ENCODE measurements around the gene TGFBR3L.
"Not testable (repeated sequence)": the region's sequence is repeated elsewhere in the genome, so short reads cannot be mapped to it uniquely, and the experiment has no call there.

The TGFBR3L gene

DNA sequence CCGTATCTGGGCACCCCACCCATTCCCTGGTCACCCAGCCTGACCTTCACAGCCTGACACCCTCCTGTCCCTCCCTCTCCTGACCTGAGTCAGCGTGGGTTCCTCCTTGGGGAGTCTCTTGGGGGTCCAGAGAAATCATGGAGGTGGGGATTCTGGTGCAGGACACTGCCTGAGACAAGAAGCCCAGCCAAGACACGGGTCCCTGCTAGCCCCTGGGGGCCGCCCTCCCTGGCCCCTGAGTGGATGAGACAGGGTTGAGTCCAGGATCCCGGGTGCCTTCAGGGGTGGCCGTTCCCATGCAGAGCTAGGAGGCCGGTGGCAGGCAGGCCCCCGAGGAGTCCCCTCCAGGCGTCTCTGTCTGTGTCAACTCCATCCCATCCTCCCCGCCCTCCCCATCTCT is 9.4 kb upstream of the TGFBR3L start:
- no peak for DNase-seq

DNA sequence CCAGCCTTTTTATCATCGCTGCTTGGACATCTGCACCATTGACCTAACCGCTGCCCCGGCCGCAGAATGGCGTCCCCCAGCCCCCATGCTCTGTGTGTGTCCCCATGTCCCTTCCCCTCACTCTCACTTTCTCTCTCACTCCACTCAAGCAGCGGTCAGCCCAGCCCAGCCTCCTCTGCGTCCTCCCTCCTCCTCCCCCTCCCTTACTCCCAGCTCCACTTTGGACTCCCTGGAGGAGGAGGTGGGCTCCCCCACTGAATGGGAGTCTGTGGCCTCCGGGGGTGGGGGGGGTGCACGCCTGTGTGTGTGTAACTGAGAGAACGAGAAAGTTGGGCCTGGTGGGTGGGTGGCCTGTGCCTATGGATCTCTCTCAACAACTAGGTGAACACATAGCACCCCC is 8.8 kb upstream of the TGFBR3L start:
- no peak for DNase-seq

DNA sequence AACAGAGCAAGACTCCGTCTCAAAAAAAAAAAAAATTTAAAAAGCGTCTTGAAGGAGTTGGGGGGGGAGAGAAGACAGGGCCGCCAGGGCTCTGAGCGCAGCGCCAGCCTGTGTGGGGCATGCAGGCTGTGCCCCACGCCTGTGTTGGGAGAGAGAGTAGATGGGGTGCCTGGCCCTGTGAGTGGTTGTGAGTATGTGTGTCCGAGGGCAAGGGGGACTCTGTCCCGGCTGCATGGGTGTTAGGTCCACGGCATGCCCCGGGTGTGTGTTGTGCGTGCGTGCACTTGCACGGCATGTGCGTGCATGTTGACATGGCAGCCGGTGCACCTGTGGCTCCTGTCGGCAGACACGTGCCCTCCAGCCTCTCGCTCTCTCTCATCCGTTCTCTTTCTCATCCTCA is 7.5 kb upstream of the TGFBR3L start:
- no peak for DNase-seq

DNA sequence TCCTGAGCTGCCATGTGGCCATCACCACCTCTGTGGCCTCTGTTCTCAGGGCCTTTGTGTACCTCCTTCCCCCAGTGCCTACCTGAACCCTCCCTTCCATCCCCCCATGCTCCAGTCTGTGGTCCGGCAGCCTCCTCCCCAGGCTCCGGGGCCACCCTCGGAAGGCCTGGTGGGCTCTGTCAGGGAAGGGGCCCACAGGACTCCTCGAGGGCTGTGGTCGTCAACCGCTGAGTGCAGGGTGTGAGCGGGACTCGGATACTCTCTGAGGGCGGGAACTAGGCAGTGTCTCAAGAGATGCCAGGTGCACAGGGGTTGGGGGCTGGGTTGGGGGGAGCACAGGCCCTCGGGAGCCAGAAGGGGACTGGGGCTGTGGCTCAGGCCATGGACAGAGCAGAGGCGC is 7.1 kb upstream of the TGFBR3L start:
- DNase-seq: no peak

DNA sequence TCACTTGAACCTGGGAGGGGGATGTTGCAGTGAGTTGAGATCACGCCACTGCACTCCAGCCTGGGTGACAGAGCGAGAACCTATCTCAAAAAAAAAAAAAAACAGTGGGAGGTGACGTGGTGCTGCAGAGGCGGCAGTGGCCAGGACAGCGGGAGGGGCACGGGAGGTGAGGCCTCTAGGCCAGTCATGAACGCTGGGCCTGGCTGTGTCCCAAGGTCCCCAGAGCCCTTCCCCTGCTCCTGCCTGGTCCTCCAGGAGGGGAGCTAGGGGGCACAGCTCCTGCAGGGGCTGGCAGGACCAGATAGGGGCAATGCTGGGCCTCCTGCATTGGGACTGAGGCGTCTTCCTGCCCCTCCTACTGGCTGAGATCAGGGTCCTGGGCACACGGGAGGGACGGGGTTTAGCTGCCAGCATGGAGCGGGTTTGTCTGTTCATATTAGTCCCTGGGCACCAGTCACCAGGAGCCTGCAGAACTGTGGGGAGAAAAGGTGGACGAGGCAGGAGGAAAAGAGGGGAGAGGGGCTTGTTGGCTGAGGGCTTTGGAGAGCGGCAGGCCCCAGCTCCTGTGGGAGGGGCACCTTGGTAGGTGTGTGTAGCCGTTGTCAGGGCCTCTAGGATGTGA is 6.4 kb upstream of the TGFBR3L start:
- no peak for DNase-seq

DNA sequence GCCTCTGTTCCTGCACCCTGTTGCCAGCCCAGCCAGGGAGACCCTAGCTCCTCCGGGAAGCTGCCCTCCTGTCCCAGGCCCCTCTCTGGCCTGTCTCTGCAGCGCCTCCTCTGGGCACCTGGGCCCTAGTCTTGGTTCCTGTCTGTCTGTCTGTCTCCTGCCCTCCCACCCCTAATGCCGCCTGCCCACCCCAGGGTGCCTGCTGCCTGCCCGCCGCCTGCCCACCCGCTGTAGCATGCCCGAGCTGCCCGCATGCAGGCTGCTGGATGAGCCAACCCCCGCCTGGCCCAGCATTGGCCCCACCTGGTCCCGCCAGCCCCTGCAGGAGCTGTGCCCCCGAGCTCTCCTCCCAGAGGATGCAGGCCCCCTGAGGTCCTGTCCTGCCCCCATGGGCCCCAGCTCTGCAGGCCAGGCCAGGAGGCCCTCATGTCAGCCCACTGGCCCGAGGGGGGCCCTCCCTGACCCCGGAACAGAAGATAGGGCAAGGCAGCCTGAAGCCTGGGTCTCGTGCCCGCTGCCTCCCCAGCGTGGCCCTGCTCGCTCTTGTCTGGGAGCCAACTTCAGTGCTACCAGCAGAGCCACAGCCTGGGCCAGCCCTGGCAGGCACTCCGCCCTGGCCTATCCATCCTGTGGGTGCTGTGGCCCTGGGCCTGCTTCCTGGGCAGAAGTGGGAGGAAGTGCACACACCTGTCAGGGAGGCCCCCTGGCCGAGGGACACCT is 5.7 kb upstream of the TGFBR3L start:
- DNase-seq: no peak

DNA sequence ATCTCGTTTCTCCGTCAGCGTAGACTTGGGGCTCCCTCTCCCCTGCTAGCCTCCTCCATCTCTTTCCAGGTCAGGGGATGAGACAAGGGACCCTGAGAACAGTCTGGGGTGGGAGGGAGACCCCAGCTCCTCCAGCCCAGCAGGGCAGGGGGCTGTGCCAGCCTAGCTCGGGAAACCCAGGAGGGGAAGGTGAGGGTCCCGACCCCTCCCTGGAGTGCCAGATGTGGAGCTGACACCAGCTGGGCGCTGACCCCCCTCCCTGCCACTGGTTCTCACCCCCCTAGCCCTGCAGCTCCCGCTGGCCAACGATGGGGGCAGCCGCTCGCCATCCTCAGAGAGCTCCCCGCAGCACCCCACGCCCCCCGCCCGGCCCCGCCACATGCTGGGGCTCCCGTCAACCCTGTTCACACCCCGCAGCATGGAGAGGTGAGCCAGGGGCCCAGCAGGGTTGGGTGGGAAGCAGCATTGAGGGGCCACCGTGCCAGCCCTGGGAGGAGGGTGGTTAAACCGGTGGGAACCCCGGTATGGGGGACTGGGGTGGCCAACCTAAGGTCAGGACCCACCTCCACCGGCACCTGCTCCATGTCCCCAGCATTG is 5.1 kb upstream of the TGFBR3L start:
- DNase-seq: no peak

DNA sequence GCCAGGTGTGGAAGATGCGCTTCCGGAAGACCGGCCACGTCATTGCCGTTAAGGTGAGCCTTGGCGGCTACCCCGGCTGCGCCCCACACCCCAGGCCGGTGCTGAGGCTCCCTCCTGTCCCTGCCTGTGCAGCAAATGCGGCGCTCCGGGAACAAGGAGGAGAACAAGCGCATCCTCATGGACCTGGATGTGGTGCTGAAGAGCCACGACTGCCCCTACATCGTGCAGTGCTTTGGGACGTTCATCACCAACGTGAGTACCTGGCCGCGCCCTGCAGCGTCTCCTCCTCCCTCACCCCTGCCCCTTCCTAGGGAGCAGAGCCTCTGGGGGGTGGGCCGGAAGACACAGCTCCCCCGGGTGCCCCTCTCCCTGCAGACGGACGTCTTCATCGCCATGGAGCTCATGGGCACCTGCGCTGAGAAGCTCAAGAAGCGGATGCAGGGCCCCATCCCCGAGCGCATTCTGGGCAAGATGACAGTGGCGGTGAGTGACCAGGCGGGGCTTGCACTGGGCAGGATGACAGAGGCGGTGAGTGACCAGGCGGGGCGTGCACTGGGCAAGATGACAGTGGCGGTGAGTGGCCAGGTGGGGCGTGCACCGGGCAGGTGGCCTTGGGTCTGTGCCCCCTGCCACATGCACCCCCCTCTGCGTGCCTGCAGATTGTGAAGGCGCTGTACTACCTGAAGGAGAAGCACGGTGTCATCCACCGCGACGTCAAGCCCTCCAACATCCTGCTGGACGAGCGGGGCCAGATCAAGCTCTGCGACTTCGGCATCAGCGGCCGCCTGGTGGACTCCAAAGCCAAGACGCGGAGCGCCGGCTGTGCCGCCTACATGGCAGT is 4.1 kb upstream of the TGFBR3L start:
- DNase-seq: no peak

DNA sequence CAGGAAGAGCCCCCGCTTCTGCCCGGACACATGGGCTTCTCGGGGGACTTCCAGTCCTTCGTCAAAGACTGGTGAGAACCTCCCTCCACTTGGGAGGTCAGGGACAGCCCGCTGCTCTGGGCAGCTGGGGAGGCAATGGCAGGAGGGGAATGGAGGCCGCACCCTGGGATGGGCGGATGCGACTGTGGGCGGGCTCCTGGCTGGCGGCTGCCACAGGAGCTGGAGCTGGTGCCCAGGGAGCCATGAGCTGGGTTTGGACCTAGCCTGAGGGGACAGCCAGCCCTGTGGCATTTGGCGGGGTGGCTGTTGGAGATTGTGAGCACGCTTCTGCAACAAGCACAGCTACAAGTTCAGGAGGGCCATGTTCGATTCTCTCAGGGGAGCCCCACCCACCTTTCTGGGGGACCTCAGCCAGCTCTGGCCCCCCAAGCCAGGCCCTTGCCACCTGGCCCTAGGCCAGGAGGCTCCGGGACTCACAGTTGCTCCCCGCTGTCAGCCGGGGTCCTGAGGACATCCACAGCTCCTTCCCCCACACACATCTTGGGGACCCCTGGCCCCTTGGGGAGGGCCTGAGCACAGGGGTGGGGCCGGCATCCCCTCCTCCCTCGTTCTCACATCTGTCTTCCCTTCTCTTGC is 3.0 kb upstream of the TGFBR3L start:
- no peak for DNase-seq

DNA sequence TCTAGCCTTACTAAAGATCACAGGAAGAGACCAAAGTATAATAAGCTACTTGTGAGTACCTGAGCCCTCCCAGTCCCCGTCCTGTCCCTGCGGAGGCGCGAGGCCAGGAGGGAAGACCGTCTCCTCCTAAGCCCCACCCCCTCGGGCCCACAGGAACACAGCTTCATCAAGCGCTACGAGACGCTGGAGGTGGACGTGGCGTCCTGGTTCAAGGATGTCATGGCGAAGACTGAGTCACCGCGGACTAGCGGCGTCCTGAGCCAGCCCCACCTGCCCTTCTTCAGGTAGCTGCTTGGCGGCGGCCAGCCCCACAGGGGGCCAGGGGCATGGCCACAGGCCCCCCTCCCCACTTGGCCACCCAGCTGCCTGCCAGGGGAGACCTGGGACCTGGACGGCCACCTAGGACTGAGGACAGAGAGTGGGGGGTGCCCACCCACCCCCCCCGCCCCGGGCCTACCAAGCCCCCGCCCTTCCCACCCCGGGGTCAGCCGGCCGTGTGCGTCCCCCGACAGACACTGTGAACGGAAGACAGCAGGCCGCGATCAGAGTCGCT is 2.4 kb upstream of the TGFBR3L start:
- DNase-seq: no peak

DNA sequence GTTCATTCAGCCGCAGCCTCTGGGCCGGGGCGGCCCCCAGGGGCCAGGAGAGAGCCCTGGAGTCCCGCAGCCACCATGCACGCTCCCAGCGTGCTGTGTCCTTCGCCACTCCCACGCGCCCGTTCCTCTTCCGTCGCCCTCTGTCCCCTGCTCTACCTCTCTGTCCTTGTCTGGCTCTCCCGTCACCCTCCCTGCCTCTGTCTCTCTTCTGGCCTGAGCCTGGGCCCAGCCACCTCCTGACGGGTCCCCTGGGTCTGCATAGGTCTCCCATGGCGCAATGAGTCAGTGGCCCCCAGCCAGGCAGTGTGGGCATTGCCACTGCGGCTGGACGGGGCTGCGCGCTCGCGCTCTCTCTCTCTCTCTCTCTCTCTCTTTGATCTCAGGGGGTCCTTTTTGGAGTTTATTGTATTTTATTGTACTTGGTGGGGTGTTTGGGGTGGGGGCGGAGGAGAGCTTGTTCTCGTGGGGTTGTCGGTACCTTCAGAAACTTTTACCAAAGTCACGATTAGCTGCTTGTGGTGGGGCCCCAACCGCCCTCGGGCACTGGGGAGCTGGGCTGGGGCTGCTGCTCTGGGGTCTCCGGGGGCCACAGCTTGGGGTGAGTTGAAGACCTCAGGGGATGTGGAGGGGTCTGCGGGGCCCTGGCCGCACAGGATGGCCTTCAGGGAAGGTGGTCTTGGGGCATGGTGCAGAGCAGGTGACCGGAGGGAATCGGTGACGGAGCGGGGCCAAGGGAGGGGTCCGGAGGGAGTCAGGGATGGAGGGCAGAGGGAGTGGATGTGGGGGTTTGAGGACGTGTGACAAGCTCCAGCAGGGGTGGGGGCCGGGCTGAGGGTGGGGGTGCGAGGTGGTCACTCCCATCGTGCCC is 1.7 kb upstream of the TGFBR3L start:
- DNase-seq: no peak

DNA sequence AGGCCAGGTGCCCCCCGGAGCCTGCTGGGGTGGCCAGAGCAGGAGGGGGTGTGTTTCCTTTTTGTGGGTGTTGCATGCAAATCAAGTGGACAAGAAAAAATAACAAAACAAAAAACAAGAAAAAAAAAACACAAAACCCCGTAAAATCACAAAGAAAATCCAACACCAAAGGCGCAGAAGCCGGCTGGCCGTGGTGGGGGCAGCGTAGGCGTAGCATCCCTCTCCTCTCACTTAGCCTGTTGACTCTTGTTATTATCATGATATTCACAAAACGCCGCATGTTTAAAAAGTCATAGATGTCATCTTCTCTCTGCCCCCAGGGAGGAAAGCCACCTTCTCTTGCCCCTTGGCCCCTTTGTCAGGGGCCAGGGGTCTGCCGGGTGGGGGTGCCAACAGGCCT is 978 bp upstream of the TGFBR3L start:
- no peak for DNase-seq

DNA sequence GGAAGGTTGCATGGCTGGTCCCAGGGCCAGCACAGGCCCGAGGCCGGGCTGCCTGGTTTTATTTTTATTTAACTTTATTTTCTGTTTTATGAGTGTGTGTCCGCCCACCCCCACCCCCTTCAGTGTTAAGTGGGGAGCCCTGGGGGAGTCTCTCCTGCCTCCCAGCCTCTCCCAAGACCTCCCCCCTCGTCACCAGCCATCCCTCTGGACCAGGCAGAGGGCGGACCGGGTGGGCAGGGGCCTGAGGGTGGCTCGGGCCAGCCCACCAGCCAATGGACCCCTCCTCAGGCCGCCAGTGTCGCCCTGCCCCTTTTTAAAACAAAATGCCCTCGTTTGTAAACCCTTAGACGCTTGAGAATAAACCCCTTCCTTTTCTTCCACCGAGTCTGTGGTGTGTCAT is 531 bp upstream of the TGFBR3L start:
- no peak for DNase-seq

DNA sequence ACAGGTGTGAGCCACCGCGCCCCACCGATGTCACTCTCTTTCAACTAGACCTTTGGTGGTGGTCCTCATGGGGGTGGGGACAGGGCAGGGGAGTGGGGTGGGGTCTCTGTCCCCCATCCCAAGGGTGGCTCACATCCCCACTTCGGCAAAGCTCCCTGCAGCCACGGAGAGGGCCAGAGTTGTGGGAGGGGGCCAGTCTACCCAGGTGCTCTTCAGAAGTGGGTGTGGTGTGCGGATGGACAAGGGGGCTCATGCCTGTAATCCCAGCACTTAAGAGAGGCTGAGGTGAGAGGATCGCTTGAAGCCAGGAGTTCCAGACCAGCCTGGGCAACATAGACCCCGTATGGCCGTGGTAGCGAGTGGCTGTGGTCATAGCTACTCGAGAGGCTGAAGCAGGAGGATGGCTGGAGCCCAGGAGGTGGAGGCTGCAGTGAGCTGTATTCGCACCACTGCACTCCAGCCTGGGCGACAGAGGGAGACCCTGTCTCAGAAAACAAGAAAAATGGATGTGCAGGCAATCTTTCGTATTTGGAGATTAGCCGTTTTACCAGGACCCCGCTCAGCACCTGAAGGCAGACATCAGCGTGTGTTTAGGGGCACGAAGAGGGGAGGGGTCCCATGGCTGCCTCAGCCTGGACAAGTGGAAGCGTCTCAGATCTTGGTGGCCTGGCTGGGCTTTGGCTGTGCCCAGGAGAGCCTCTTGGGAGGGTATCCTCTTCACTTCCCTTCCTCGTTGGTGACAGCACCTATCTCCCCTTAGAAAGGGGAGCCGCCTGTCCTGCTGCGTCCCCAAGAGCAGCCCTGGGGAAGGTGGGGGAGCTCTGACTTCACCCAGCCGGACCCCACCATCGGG is 846 bp downstream of the TGFBR3L start:
- DNase-seq: no peak

DNA sequence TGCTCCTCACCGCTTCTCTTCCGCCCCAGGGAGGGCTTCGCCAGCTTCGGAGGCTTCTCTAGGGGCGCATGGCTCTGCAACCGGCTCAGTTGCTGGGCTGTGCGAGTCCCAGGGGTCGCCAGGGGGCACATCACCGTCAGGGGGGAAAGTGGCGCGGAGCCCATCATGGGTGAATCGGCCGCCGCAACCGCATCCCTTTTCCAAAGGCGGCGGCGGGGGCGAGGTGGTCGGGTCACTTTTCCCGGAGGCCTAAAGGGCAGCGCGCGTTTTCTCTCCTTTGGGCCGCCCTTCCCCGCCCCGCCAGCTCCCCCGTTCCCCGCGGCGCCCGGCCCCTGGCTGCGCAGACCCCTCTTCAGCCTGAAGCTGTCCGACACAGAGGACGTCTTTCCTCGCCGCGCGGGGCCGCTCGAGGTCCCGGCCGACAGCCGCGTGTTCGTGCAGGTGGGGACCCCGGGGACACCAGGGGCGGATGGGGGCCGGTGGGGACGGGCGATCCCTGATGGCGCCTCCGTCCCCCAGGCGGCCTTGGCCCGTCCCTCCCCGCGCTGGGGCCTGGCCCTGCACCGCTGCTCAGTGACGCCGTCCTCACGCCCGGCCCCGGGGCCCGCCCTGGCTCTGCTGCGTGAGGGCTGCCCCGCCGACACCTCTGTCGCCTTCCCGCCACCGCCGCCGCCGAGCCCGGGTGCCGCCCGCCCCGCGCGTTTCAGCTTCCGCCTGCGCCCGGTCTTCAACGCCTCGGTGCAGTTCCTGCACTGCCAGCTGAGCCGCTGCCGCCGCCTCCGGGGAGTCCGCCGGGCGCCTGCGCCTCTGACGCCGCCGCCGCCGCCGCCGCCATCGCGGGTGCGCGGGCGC is 1.7 kb downstream of the TGFBR3L start:
- DNase-seq: peak; percentile 74

DNA sequence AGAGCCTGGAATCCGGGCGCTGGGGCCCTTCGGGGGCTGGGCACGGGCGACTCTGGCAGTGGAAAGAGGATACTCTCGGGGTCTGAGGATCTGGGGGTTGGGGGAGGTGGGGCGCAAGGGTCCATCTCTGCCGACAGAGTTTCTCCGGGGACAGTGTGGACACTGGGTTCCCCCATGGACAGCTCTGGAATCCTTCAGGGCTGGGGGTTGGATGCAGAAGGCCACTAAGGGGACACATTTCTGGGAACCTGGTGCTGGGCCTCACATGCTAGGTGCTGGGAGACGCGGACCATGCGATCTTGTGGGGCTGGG is 2.3 kb downstream of the TGFBR3L start:
- DNase-seq: no peak

DNA sequence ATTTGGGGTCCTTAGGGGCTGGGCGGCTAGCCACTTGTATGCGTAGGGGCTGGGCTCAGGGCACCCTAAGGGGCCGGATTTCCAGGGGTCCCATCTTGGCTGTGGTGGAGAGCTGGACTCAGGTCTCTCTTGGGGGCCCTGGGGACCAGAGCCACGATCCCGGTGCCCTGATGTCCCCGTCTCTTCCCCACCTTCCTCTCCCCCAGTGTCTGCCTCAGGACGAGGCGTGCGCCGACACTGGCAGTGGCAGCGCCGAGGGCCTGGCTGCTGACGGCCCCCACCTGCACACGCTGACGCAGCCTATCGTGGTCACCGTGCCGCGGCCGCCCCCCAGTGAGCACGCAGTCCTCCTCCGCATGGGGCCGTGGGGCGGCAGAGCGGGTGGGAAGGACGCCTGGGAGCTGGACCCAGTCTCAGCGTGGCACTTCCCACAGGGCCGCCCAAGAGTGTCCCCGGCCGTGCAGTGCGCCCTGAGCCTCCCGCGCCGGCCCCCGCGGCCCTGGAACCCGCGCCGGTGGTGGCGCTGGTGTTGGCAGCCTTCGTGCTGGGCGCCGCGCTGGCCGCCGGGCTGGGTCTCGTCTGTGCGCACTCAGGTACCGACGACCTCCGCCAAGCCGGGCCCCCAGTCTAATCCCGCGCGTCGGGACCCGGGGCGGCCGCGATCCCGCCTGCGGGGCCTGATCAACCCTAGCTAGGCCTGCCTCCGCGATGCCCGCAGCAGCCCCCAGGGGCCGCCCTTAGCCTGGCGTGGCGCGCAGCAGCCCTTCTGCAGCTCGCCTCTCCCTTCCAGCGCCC is 2.8 kb downstream of the TGFBR3L start:
- DNase-seq: peak; percentile 74

DNA sequence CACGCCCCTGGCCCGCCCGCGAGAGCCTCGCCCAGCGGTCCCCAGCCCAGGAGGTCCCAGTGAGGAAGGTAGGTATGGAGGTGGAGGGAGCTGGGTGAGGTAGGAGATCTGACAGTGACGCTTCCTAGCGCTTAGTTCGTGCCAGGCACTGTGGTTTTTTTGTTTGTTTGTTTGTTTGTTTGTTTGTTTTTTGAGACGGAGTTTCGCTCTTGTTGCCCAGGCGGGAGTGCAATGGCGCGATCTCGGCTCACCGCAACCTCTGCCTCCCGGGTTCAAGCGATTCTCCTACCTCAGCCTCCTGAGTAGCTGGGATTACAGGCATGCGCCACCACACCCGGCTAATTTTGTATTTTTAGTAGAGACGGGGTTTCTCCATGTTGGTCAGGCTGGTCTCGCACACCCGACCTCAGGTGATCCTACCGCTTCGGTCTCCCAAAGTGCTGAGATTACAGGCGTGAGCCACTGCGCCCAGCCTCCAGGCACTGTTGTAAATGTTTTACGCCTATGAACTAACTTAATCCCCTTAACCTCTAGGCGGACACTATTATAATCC is 3.5 kb downstream of the TGFBR3L start:
- not testable (repeated sequence) for DNase-seq

Data from stimulated activated CD4-positive, alpha-beta T cell treated with anti-CD3 and anti-CD28 coated beads, Interleukin-15, amount 100 ng/mL, for 24 hours (primary cell).